Testis (tissue), 3 donors: Measurements from ENCODE around the gene PI4KB. TPM values are rescaled to one million over a fixed set of nuclear protein-coding genes. Genes with fewer than 3 reads are reported as not detected.

Experiments used
- DNase-seq: peaks from one replicate; pipeline ENCODE4 v3.0.0-alpha.2; 2019
- H3K27ac ChIP-seq, 2 donors: fragments of 200-600 bp; sonication (generic); one replicate each; pipeline ENCODE4 v1.5.1; 2019
- H3K27me3 ChIP-seq: fragments of 200-600 bp; sonication (generic); one replicate; pipeline ENCODE4 v1.5.1; 2019
- H3K36me3 ChIP-seq: fragments of 200-600 bp; sonication (generic); one replicate; pipeline ENCODE4 v1.5.1; 2017; ENCODE audit warnings: low read depth; ENCODE audit errors: missing control alignments
- H3K4me1 ChIP-seq: fragments of 200-600 bp; sonication (generic); one replicate; pipeline ENCODE4 v1.5.1; 2019
- H3K4me3 ChIP-seq, 2 donors: fragments of 200-600 bp; sonication (generic); one replicate each; pipeline ENCODE4 v1.5.1; 2017 to 2019
- H3K9me3 ChIP-seq: fragments of 200-600 bp; sonication (generic); one replicate; pipeline ENCODE4 v1.5.1; 2017
- POLR2A ChIP-seq: fragments of 450-650 bp; IDR thresholded peaks from one replicate; pipeline ENCODE4 v1.6.1; 2017; ENCODE audit warnings: antibody characterized with exemption, mild to moderate bottlenecking, moderate library complexity
- WGBS, 2 donors: methylation state at CpG; one replicate each; pipeline ENCODE4 v1.1.5; 2018; 5-methylcytosine and 5-hydroxymethylcytosine counted together
- intact Hi-C: fragments of 100-400 bp; cut with DNase I; formaldehyde crosslinking; loops from one replicate; pipeline ENCODE4 v1.15.1; 2023; ENCODE audit warnings: low total_unique reads
- polyA plus RNA-seq: library from polyadenylated mRNA; stranded (reverse); fragments of 350-450 nt; fragmentation: Illumina TruSeq; extraction: RNeasy Lipid Tissue Mini Kit (QIAGEN cat#74804); gene quantifications from one replicate; pipeline ENCODE4 v1.2.3, GENCODE V29; 2014; ENCODE audit warnings: low read depth, low replicate concordance; ENCODE audit not compliant: insufficient read depth
- total RNA-seq, 2 donors: library from RNA; depleted of rRNA; stranded (reverse); fragments of >200 nt; gene quantifications; one replicate each; pipeline ENCODE4 v1.2.3, GENCODE V29; 2016
- TF ChIP-seq, protein P1 (sequence below), 3 experiments: fragments of 450-650 bp in 2 of 3; fragments of 200-600 bp in 1 of 3; sonication (generic) in 1 of 3; IDR thresholded peaks; one replicate each; pipeline ENCODE4 v1.5.1; 2016 to 2019; ENCODE audit warnings: antibody characterized with exemption in 3 of 3, mild to moderate bottlenecking in 2 of 3, moderate library complexity in 1 of 3

PI4KB gene
- total and polyA plus RNA-seq, 3 donors from 2014 or later: 86.8 to 103 (median 87.9) TPM

DNA sequence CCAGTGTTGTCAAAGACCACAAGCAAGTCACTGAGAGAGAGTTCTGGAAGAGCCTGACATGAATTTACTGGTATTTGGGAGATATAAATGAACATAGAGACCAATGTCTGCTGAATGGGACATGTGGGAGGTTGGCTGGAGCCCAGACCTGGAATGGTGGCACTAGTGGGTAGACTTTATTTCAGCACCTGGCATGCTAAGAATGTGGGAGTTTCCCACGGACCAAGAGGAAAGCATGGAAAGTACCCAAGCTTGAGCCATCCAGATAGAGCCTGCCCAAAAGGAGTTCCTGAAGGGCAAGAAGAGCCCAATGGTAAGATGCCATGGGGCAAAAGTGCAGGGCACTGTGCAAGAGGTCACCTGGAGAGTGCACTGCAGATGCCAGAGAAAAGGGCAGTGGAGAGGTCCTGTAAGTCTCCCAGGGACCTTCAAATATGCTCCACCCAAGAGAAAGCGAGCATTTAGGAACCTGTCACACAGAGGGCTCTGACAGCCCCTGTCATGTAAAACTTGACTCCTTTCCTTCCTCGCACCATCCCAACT, 53.2 kb downstream of the PI4KB start:
- Histone ChIP-seq H3K9me3 (no peaks in the 10 kb centered on the region), H3K27ac (no peak overlapping the region), H3K27me3 (no peaks in the 10 kb centered on the region), H3K36me3 (no peaks in the 10 kb centered on the region), H3K4me1 (peaks cover 6% of the 10 kb centered on the region), H3K4me3 (no peak overlapping the region)
- TF ChIP-seq POLR2A: no peak
- TF ChIP-seq, protein P1, sequence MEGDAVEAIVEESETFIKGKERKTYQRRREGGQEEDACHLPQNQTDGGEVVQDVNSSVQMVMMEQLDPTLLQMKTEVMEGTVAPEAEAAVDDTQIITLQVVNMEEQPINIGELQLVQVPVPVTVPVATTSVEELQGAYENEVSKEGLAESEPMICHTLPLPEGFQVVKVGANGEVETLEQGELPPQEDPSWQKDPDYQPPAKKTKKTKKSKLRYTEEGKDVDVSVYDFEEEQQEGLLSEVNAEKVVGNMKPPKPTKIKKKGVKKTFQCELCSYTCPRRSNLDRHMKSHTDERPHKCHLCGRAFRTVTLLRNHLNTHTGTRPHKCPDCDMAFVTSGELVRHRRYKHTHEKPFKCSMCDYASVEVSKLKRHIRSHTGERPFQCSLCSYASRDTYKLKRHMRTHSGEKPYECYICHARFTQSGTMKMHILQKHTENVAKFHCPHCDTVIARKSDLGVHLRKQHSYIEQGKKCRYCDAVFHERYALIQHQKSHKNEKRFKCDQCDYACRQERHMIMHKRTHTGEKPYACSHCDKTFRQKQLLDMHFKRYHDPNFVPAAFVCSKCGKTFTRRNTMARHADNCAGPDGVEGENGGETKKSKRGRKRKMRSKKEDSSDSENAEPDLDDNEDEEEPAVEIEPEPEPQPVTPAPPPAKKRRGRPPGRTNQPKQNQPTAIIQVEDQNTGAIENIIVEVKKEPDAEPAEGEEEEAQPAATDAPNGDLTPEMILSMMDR (IDR thresholded peaks at IDR 0.05): no peak
- intact Hi-C loops: no loop called here
- DNase-seq: no peak
- WGBS, 2 donors: 78 to 81% methylated on average over 3 of the region's 3 CpGs

DNA sequence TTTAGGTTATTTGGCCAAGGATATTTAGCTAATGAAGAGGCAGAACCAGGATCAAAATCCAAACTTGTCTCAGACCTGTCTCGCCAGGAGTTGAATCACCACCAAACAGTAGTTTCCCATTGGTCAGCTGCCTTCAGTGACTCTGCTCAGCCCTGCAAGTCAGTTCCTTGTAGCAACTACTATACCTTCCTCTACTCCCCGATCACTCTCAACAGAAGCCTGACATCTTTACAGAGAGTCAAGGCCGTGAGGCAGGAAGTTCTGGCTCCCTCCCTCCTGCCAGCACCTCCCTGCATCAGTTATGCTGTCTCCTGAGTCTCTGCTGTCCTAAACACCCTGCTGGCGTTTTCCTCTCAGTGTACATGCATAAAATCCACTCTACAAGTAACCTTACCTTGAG, 59.5 kb downstream of the PI4KB start:
- Histone ChIP-seq H3K27me3 (no peaks in the 10 kb centered on the region), H3K36me3 (no peaks in the 10 kb centered on the region), H3K27ac (no peak overlapping the region), H3K4me3 (no peak overlapping the region), H3K4me1 (peaks cover 6% of the 10 kb centered on the region), H3K9me3 (no peaks in the 10 kb centered on the region)
- TF ChIP-seq POLR2A: no peak
- TF ChIP-seq, protein P1 (IDR thresholded peaks at IDR 0.05): no peak
- intact Hi-C loops: no loop called here
- 49 to 53% methylated on average over 4 of the region's 4 CpGs for WGBS, 2 donors
- DNase-seq: no peak

GRCh38 chr1:151266821-151267220, 60.4 kb downstream of the PI4KB start:
- peaks cover 6% of the 10 kb centered on the region for H3K4me1 ChIP-seq
- H3K27ac ChIP-seq: no peak overlapping the region
- no peaks in the 10 kb centered on the region for H3K27me3 ChIP-seq
- H3K9me3 ChIP-seq: no peaks in the 10 kb centered on the region
- 71 to 77% methylated on average over 8 of the region's 8 CpGs for WGBS, 2 donors
- intact Hi-C loops: no loop called here
- no peaks in the 10 kb centered on the region for H3K36me3 ChIP-seq
- no peak overlapping the region for H3K4me3 ChIP-seq
- no peak for DNase-seq
- no peak for TF ChIP-seq POLR2A

GRCh38 chr1:151266315-151266714, 60.9 kb downstream of the PI4KB start:
- Histone ChIP-seq H3K27ac (no peak overlapping the region), H3K4me1 (peaks cover under 1% of the 10 kb centered on the region), H3K36me3 (no peaks in the 10 kb centered on the region), H3K4me3 (no peak overlapping the region), H3K27me3 (no peaks in the 10 kb centered on the region), H3K9me3 (no peaks in the 10 kb centered on the region)
- intact Hi-C loops: no loop called here
- 79 to 82% methylated on average over 3 of the region's 3 CpGs for WGBS, 2 donors
- no peak for TF ChIP-seq POLR2A
- TF ChIP-seq, protein P1 (IDR thresholded peaks at IDR 0.05): no peak
- DNase-seq: no peak

- TF ChIP-seq POLR2A: no peak
- TF ChIP-seq, protein P1 (IDR thresholded peaks at IDR 0.05): no peak
- Histone ChIP-seq H3K9me3 (no peaks in the 10 kb centered on the region), H3K4me3 (no peak overlapping the region), H3K36me3 (no peaks in the 10 kb centered on the region), H3K4me1 (no peaks in the 10 kb centered on the region), H3K27ac (no peak overlapping the region), H3K27me3 (no peaks in the 10 kb centered on the region)
- WGBS, 2 donors: 86 to 88% methylated on average over 14 of the region's 14 CpGs
- intact Hi-C loops: no loop called here
- DNase-seq: no peak
These were observed 61.6 kb downstream of the PI4KB start for GRCh38 chr1:151265446-151266236.
